Stimulated activated CD8-positive, alpha-beta memory T cell treated with anti-CD3 and anti-CD28 coated beads, Interleukin-7, amount 100 ng/mL, for 1 hour (primary cell): ENCODE data around the gene SZT2.
A peak's percentile ranks its signal among the peaks of the same experiment; 100 is the strongest.

Source experiments
- DNase-seq, 2 donors: peaks; one replicate each; pipeline ENCODE4 v3.0.0-alpha.2; 2020; ENCODE audit warnings: low read depth in 2 of 2

Gene SZT2

DNA sequence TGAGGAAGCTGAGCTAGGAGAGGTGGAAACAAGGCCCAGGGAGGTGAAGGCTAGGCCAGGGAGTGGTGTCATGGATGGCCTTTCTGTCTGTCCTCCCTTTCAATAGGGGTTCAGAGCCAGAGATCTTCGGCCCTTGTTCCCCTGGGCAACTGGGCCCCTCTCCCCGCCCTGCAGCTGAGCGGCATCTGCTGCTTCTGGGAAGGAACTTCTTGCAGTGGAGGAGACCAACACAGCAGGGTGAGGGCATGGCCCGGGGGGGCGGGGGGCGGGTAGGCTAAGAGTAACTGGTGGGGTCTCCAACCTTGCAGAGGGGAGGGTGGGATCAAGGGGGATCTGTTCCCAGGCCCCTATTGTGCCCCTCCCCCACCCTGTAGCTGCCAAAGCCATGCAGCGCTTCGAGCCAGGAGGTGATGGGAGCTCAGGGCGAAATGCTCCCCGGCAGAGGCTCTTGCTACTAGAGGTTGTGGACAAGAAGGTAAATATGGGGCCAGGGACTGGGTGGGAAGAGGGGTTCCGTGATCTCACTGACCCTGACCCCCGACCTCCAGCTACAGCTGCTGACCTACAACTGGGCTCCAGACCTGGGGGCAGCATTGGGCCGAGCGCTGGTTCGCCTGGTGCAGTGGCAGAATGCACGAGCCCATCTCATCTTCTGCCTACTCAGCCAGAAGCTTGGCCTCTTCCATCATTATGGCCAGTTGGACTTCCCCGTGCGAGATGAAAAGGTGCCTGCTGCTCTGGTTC is 52.4 kb downstream of the SZT2 start:
- DNase-seq: no peak

DNA sequence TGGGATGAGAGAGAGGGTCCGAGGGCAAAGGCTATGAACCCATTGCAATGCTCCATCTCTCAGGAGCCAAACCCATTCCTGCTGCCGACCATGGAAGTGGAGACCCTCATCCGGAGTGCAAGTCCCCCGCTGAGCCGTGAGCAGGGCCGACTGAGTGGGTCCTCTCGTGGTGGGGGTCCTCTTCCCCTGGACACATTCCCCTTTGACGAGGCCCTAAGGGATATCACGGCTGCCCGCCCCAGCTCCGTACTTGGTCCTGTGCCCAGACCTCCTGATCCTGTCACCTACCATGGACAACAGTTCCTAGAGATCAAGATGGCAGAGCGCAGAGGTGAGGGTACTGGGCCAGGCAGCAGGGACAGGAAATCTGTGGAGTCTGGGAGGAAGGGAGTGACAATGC is 53.1 kb downstream of the SZT2 start:
- DNase-seq: no peak

DNA sequence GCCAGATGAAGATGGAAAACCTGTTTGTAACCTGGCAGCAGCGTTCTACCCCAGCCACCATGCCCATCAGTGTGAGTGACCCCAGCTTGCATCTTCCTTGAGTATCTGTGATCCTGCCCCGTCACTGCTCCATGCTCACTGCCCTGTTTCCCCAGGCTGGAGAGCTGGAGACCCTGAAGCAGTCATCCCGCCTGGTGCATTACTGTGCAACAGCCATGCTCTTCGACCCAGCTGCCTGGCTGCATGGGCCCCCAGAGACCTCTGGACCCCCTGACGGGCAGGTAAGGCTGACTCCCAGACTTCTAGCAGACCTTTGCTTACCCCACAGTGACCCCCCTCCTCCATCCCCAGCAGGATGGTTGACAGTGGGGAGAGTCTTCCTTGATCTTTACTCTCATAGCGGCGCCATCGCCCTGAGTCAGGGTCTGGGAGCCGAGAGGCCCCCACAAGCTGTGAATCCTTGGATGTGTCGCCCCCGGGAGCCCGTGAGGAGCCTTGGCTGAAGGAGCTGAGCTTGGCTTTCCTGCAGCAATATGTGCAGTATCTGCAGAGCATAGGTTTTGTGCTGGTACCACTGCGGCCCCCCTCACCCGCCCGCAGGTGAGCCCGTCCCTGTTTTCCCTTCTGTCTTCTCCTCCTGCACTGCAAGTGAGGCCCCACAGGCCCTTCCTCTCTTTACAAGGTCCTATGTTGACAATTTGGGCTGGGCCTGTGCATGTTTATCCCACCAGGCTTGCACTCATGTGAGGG is 53.7 kb downstream of the SZT2 start:
- DNase-seq: no peak

DNA sequence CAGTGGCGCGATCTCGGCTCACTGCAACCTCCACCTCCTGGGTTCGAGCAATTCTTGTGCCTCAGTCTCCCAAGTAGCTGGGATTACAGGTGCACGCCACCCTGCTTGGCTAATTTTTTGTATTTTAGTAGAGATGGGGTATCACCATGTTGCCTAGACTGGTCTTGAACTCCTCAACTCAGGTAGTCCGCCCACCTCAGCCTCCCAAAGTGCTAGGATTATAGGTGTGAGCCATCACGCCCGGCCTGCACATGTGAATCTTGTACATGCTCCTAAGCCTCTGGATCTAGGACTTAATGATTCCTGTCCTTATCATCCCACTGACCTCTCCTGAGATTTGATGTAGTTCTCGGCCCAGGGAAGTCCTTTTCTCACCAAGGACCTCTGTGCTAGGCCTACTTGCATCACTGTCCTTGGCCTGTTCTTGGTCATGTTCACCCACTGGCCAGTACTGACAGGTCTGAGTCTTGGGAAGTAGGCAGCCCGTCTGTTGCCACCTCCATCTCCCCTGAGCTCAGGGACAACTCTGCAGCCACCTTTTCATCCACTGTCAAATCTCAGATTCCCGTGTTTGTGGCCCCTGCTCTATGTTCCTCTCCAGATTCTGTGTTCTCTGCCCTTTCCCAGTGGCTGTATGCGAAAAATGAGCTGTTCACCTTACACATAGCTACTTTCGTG is 54.6 kb downstream of the SZT2 start:
- no peak for DNase-seq

DNA sequence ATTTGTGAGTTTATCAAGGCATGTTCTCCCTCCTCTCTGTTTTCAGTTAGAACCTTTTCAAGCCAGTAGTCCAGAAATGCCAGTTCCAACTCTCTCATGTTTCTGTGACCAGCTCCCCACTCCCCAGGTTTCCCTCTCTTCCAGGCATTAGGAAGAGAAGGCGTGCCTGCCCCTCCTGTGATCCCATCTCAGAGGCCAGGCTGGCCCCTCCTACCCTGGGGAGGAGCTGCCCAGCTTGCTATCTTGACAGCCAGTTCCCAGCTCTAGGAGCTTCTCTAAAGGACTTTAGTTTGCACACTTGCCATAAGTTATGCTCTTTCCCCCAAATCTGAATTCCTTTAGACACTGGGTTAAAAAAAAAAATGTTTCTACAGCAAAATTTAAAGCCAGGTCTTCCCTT is 55.1 kb downstream of the SZT2 start:
- no peak for DNase-seq

DNA sequence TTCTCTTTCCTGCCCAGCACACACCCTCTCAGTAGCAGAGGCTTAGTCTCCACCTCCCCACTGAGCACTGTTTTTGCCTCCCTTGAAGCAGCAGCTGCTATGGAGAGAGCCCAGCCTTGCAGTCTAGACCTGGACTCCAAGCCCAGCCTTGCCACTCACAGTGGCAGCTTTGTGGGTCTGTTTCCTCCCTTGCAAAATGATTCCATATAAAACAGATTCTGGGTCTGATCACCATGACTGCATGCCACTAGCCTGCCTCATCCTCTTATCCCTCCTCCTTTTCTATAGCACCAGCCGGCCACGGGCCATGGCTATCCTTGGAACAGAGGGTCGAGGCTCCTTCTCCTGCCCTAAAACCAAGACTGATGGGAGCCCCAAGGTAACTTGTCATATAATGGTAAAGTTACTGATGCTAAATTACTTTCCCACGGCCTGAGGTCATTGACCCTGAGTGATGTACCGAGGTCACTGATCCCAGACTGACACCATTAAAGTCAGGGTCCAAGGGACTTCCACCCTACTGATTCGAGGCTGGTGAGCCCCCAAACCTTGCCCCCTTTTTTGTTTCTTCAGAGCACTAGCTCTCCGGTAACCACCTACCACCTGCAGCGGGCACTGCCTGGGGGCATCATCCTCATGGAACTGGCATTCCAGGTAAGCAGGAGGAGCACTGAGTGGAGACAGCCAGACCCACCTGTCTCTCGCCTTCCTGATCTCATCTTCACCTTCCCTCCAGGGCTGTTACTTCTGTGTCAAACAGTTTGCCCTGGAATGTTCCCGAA is 56.1 kb downstream of the SZT2 start:
- DNase-seq: no peak

DNA sequence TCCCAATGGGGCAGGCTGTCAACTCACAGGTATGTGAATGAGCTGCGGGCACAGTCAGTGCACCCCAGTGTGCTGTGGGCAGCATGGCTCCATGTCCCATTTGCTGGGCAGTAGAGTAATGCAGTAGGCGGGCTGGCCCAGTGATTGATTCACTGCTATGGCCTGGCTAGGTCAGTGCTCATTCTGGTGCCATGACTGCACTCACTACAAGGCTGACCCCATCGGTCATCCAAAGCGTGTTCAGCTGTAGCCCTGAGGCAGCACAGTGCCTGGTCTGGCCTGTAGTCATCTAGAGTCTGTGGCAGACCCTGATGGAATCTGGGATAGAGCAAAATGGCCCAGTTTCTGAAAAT is 56.7 kb downstream of the SZT2 start:
- DNase-seq: no peak

DNA sequence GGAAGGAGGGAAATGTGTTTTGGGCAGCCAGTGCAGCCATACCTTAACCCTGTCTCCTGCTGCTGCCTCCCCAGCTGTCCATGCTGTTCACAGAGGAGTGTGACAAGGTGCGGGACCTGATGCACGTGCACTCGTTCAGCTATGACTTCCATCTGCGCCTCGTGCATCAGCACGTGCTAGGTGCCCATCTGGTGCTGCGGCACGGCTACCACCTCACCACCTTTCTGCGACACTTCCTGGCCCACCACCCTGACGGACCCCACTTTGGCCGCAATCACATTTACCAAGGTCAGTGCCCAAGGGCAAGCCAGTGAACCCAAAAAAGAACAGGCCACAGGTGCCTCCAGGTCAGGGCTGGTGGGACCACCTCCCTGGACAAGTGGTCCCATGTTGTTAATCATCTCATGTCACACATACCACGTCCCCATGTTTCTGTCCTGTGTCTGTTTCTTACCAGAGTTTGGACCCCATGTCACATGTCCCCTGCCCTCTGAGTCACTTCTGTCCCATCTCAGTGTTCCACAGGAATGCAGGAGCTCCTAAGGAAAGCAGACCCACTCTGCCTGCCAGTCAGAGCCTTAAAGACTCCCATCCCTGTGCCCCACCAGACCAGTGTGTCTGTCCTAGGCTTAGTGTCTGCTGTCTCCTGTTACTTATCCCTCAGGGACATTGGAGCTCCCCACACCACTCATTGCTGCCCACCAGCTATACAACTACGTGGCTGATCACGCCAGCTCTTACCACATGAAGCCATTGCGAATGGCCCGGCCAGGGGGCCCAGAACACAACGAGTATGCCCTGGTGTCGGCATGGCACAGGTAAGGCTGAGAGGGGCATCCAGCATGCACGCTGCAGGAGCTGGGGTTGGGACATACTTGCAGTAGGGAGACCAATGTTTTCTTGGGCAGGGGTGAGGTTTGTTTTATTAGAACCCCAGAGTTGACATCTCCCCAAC is 57.5 kb downstream of the SZT2 start:
- DNase-seq: no peak

DNA sequence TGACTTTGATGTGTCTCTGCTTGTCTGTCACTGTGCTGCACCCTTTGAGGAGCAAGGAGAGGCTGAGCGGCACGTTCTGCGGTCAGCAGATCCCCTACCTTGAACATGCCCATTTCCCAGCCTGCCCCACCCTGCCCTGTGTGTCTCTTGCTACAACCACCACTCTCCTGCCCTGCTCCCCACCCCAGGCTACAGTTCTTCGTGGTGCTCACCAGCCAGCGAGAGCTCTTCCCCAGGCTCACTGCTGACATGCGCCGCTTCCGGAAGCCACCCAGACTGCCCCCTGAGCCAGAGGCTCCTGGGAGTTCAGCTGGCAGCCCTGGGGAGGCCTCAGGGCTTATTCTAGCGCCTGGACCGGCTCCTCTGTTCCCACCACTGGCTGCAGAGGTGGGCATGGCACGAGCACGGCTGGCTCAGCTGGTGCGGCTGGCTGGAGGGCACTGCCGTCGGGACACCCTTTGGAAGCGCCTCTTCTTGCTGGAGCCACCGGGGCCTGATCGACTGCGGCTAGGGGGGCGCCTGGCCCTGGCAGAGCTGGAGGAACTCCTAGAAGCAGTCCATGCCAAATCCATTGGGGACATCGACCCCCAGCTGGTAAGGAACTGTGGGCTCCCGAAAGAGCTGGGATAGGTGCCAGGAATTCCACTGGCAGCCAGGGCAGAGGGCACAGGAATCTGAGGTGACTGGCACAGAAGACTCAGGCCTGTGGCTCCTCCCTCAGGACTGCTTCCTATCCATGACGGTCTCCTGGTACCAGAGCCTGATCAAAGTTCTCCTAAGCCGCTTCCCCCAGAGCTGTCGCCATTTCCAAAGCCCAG is 58.4 kb downstream of the SZT2 start:
- no peak for DNase-seq

DNA sequence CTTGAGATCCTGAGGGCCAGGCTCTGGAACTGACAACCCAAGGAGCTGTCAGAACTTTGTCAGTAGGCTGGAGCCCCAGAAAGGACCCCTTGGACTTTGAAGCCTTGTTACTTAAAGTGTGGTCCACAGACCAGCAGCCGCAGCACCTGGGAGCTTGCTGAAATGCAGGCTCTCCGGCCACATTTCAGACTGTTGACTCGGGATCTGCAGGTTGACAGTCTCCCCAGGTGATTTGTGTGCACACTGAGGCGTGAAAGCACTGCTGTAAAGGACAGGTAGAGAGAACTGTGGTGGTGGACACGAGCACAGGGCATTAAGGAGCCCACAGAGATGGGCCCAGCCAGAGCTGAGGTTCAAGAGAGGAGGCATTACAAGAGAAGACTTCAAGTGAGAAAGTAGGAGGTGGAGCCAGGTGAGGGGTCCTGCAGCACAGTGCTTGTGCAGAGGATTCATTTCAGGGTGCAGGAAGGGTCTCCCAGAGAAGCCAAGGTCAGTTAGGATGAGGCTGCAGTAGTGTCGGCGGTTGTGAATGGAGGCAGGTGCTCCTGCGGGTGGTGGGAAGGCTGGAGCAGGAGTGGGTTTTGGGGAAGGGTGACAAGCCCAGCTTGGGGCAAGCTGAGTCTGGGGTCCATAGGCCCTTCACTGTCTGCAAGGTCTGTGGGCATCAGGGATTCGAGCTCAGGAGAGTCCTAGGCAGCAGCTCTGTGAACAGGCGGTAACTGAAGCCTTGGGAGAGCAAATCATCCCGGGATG is 59.4 kb downstream of the SZT2 start:
- DNase-seq: no peak

DNA sequence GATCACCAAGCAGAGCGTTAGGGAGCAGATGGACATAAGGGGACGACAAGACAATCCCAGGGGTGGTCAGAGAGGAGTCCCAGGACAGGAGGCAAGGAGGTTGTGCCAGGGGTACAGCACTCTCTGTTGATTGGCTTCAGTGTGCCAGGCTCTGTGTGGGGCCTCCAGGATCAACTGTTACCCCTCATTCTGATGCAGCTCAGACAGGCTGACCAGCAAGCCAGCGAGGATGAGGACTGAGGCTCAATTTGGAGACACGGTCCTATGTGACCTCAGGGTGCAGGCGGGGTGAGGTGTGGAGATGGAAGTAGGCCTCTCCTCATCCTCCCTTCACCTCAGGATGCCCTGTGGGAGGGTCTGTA is 60.0 kb downstream of the SZT2 start:
- no peak for DNase-seq

DNA sequence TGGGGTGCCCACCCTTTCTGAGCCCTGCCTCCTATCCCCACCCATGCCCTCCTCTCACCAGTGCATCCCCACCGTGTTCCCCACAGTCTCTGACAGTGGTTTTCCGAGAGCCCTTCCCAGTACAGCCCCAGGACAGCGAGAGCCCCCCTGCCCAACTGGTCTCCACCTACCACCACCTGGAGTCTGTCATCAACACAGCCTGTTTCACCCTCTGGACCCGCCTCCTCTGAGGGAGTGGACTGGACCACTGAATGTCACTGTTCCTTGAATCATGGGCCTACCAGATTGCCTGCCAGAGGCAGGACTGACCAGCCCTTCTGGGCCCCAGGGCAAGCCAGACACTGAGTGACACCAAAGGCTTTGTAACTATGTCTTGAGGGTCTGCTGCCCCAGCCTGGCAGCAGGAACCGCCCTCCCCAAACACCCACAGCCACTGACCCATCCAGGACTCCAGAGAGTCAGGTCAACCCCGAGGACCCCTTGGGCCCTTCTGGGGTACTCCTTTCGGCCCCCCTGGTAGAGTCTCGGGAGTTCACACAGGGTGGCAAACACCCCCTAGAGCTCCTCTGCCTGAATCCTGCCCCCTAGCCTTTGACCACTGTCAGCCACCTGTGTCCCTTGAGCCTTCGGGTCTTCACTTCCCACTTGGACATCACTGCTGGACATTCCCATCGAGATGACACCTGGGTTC is 60.7 kb downstream of the SZT2 start:
- no peak for DNase-seq

DNA sequence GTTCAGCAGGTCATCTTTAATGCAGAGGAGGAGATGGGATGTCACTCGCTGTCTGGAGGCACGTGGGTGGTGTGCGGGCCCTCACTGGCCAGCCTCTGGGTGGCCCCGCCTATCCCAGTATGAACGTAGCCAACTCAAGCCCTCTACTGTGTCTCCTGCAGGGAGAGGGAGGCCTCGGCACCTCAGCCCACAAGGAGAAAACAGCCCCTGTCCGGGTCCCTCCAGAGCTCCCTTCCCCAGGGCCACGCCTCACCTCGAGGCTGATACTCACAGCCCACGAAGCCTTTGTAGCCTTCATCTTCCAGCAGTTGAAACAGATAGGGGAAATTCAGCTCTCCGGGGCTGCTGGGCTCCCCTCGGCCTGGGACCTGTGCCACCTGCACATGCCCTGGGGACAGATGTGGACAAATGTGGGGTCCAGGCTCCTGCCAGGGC is 61.5 kb downstream of the SZT2 start:
- no peak for DNase-seq

DNA sequence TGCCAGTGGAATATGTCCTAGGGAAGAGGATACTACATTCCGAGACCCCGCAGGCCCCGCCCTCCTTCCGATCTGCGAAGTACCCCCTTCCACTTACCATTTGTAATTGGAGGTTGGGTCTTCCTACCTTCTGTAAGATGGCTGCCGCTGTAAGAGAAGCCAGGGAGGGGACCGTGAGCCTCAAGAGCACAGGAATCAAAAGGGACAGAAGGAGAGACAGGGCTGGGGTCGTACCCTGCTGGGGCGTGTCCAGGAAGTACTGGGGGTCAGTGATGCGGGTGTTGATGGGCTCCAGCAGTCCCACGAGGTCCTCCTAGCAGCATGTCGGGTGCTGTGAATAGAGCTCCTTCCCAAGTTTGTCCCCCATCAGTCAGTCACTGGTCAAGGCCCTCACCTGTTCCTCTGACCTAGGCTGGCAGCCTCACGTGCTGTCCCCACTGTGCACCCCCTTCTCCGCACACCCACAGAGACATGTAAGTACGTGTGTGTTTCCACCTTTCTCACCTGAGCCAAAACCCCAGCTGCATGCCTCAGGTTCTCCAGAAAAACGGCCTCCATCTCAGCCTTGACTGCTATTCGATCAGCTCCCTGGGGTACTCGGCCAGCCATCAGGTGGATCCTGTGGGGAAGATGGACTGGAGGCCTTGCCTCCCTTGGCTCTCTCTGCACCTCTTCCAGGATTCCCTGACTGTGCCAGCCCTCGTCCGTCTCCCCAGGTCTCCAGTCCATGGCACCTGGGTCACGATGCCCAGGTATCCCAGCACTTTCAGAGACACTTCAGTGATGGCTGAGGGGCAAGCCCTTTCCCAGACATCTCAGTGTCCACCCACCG is 62.2 kb downstream of the SZT2 start:
- DNase-seq: no peak

DNA sequence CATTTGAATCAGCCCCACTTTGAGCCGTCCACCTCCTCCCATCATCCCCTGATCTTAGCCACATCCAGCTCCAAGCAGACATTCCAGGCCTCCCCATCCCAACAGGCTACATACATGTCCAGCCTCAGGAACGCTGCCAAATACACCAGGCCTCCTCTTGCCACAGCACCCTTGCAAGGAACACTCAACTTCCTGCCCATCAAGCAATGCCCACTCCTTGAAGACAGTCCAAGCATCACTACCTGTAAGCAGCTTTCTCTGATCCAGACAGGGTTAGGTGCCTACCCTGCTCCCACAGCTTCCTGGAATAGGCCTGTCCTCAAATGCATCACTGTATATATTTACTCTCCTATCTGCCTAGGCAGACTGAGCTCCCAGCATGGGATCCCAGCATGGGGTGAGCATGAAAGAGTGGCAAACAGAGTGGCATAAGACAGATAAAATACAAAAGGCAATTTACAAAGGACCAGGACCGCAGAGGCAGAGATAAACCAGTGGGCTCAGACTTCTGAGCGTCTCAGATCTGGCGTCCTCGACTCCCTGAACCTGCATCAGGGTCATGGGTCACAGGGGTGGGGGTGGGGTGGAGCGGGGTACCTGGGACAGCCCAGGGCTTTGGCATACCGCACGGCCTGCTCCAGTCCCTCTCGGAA is 63.2 kb downstream of the SZT2 start:
- DNase-seq: no peak

DNA sequence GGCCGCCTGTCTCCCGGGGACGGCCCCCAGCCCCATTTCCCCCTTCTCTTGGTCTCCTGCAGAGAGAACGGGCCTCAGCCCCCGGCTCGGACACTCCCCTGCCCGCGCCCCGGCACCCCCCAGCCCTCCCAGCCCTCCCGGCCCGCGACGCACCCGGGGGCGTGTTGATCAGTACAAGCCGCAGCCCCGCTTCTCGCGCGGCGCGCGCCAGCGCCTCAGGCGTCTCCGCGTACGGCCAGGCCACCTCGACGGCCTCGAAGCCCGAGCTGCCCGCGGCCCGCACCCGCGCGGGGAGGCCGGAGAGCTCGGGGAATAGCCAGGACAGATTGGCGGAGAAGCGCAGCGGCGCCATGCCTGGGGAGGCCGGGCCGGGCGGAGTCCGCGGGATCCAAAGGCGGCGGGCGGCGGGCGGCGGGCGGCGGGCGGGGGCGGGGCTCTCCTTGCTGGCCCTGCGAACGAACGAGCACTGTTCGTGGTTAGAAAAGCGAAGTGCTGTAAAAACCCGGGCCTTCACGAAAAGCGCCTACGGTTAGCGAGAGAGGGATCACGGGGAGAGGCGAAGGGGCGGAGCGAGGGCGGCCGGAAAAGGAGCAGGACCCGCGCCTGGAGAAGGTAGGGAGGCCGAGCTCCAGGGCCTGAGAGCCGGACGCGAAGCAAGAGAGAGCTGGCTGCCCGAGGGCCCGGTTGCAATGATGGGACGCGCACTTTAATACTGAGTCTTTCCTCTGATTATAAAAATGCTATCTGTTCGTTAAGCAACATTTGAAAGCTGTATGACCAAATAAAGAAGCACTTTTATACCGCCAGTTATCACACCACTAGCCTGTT is 64.0 kb downstream of the SZT2 start, which contains the start of gene HYI:
Gene HYI (minus strand): TSS at position 490 of the 828 bp plus-strand sequence. CDS start 138 bp downstream, at position 352.
- DNase-seq: peak in 1 of 2 donors; percentile 40
